B cell (primary cell): ENCODE results near the gene GYPE. TPM values are rescaled to one million over a fixed set of nuclear protein-coding genes. Genes with fewer than 3 reads are reported as not detected.
"Not testable (repeated sequence)": the region's sequence is repeated elsewhere in the genome, so short reads cannot be mapped to it uniquely, and the experiment has no call there.

ENCODE experiments used
- ATAC-seq: fragments of 200-7000 bp; cut with Tn5 transposase; one replicate; pipeline ENCODE4 v1.10.0; 2021; ENCODE audit warnings: low read depth, mild to moderate bottlenecking, moderate number of reproducible peaks, moderate library complexity
- CTCF ChIA-PET: fragments of 350-600 bp; sonication (Branson Sonifier 250); formaldehyde crosslinking; loops from one replicate; lab custom pipeline; 2021; ENCODE audit warnings: antibody characterized with exemption, inconsistent platforms; lab: Charles Lee
- POLR2A ChIA-PET: fragments of 350-600 bp; sonication (Branson Sonifier 250); formaldehyde crosslinking; loops from one replicate; lab custom pipeline; 2021; ENCODE audit warnings: antibody characterized with exemption; lab: Charles Lee
- DNase-seq: peaks from one replicate; pipeline ENCODE4 v3.0.0; 2013
- H2AFZ ChIP-seq: 2 replicates; pipeline ENCODE4 v1.6.1; 2012; ENCODE audit warnings: mild to moderate bottlenecking, low read depth, low read length; ENCODE audit not compliant: insufficient read depth, poor library complexity, severe bottlenecking
- H3K27ac ChIP-seq, 2 donors: 1 replicate in 1 of 2; 2 replicates in 1 of 2; pipeline ENCODE4 v1.5.1; 2012 to 2013; ENCODE audit warnings: low read length in 2 of 2, mild to moderate bottlenecking in 2 of 2, moderate library complexity in 1 of 2
- H3K27me3 ChIP-seq, 4 experiments: fragments of 200-600 bp in 1 of 4; sonication (generic) in 1 of 4; replicated peaks in 1 of 4; 1 replicate in 2 of 4; 2 replicates in 2 of 4; pipeline versions ENCODE4 v1.6.1 to v1.7.0; 2013 to 2016; ENCODE audit warnings: low read length in 3 of 4, mild to moderate bottlenecking in 2 of 4, mixed read lengths in 1 of 4, moderate library complexity in 1 of 4; ENCODE audit not compliant: insufficient read depth in 4 of 4, control insufficient read depth in 3 of 4; ENCODE audit errors: control extremely low read depth in 1 of 4
- H3K36me3 ChIP-seq, 2 experiments: replicated peaks in 1 of 2; 1 replicate in 1 of 2; 2 replicates in 1 of 2; pipeline versions ENCODE4 v1.6.1 to v1.7.1; 2013; ENCODE audit warnings: low read length in 1 of 2; ENCODE audit not compliant: insufficient read depth in 2 of 2, control insufficient read depth in 1 of 2; ENCODE audit errors: control extremely low read depth in 1 of 2, extremely low read depth in 1 of 2
- H3K4me1 ChIP-seq, 2 donors: fragments of 200-600 bp in 1 of 2; sonication (generic) in 1 of 2; 1 replicate in 1 of 2; 2 replicates in 1 of 2; pipeline versions ENCODE4 v1.5.1 to v1.6.1; 2013 to 2017; ENCODE audit warnings: low read length in 2 of 2; ENCODE audit not compliant: control insufficient read depth in 2 of 2, insufficient read depth in 2 of 2
- H3K4me2 ChIP-seq: replicated peaks from 2 replicates; pipeline ENCODE3; 2012; ENCODE audit warnings: mild to moderate bottlenecking, low read depth, low read length; ENCODE audit not compliant: poor library complexity, severe bottlenecking
- H3K4me3 ChIP-seq, 5 experiments: fragments of 200-600 bp in 1 of 5; sonication (generic) in 1 of 5; 1 replicate in 3 of 5; 2 replicates in 2 of 5; pipeline versions ENCODE4 v1.5.1 to v1.7.0; 2011 to 2016; ENCODE audit warnings: low read length in 4 of 5, mild to moderate bottlenecking in 4 of 5, low read depth in 2 of 5, control low read depth in 1 of 5, moderate library complexity in 1 of 5; ENCODE audit not compliant: insufficient read depth in 1 of 5; ENCODE audit errors: control extremely low read depth in 1 of 5, extremely low read depth in 1 of 5
- H3K79me2 ChIP-seq: fragments of 200-600 bp; sonication (generic); one replicate; pipeline ENCODE4 v1.6.0; 2016; ENCODE audit warnings: low read length; ENCODE audit not compliant: control insufficient read depth, insufficient read depth
- H3K9ac ChIP-seq: fragments of 200-600 bp; sonication (generic); 2 replicates; pipeline ENCODE4 v1.6.1; 2017; ENCODE audit warnings: mild to moderate bottlenecking, low read length, moderate library complexity
- H3K9me3 ChIP-seq, 3 donors: one replicate each; pipeline versions ENCODE4 v1.6.1 to v1.7.1; 2013; ENCODE audit warnings: low read length in 2 of 3; ENCODE audit not compliant: control insufficient read depth in 2 of 3, insufficient read depth in 1 of 3; ENCODE audit errors: control extremely low read depth in 1 of 3
- H4K20me1 ChIP-seq: 2 replicates; pipeline ENCODE4 v1.6.0; 2012; ENCODE audit warnings: mild to moderate bottlenecking, low read length; ENCODE audit not compliant: insufficient read depth, control insufficient read depth, poor library complexity, severe bottlenecking
- H3K27ac Mint-ChIP-seq: one replicate; pipeline ENCODE4 v1.8.0; 2021; ENCODE audit warnings: mixed read lengths
- H3K27me3 Mint-ChIP-seq: one replicate; pipeline ENCODE4 v1.8.0; 2021; ENCODE audit warnings: mixed read lengths
- H3K4me1 Mint-ChIP-seq: one replicate; pipeline ENCODE4 v1.8.0; 2021; ENCODE audit warnings: mixed read lengths
- H3K4me3 Mint-ChIP-seq: one replicate; pipeline ENCODE4 v1.8.0; 2021; ENCODE audit warnings: mixed read lengths
- H3K9me3 Mint-ChIP-seq: one replicate; pipeline ENCODE4 v1.8.0; 2022; ENCODE audit warnings: mixed read lengths; ENCODE audit not compliant: insufficient read depth
- WGBS: methylation state at CpG from one replicate; pipeline ENCODE4 v1.1.5; 2013; ENCODE audit warnings: missing lambda C conversion rate; ENCODE audit not compliant: insufficient coverage; 5-methylcytosine and 5-hydroxymethylcytosine counted together
- intact Hi-C: fragments of 100-400 bp; cut with micrococcal nuclease; formaldehyde crosslinking; loops from one replicate; pipeline ENCODE4 v1.10.0; 2022
- polyA minus RNA-seq: library from RNA; depleted of rRNA, polyadenylated mRNA; stranded (reverse); fragments of >200 nt; gene quantifications from 2 replicates; pipeline ENCODE4 v1.2.3, GENCODE V29; 2012
- polyA plus RNA-seq: library from polyadenylated mRNA; depleted of rRNA; stranded (reverse); fragments of >200 nt; gene quantifications from 2 replicates; pipeline ENCODE4 v1.2.3, GENCODE V29; 2012
- total RNA-seq, 2 donors: library from RNA; stranded (reverse); fragments of 120-200 nt in 1 of 2; gene quantifications; 1 replicate in 1 of 2; 2 replicates in 1 of 2; pipeline versions ENCODE4 v1.2.3 to v1.2.4, GENCODE V29; 2013 to 2022

The GYPE gene
- total RNA-seq (3.4 and 4.7 TPM in 2 replicates), polyA plus RNA-seq (2.8 and 3.0 TPM in 2 replicates), polyA minus RNA-seq (1.6 and 2.2 TPM in 2 replicates)
- total RNA-seq (2013): 3.6 TPM

GRCh38 chr4:143905440-143905839 is at the start of gene GYPE:
TSS of gene GYPE (minus strand) at chr4:143905559. CDS start at chr4:143905507, 52 bp downstream.
- H3K4me1 Mint-ChIP-seq: peaks cover 22% of the 10 kb centered on the region
- ATAC-seq, H3K27me3 ChIP-seq, H3K9me3 Mint-ChIP-seq, POLR2A ChIA-PET, H3K4me2 ChIP-seq, H3K36me3 ChIP-seq, H3K4me3 Mint-ChIP-seq, H3K9ac ChIP-seq, H3K9me3 ChIP-seq, H3K27me3 Mint-ChIP-seq, H2AFZ ChIP-seq, H3K4me3 ChIP-seq, H3K27ac Mint-ChIP-seq, DNase-seq, CTCF ChIA-PET, H4K20me1 ChIP-seq, H3K27ac ChIP-seq: not testable (repeated sequence)
- intact Hi-C loops: loop anchor here (5.0 kb wide), 1 partner anchor 348 kb away; no protein-coding TSS in a partner anchor
- Histone ChIP-seq H3K4me1 (peaks cover 7 to 10% of the 10 kb centered on the region in 2 donors), H3K79me2 (peaks cover 11% of the 10 kb centered on the region)
- WGBS: 60% methylated on average over 1 of the region's 2 CpGs

- H3K27ac ChIP-seq, H3K79me2 ChIP-seq, H3K36me3 ChIP-seq, H3K4me2 ChIP-seq, H3K9me3 ChIP-seq, H3K9ac ChIP-seq, H3K4me1 ChIP-seq, H4K20me1 ChIP-seq, POLR2A ChIA-PET, ATAC-seq, CTCF ChIA-PET, DNase-seq, H3K27ac Mint-ChIP-seq, H3K4me1 Mint-ChIP-seq, H3K4me3 ChIP-seq, H3K4me3 Mint-ChIP-seq, H3K27me3 Mint-ChIP-seq, H2AFZ ChIP-seq, intact Hi-C loops, H3K27me3 ChIP-seq: not testable (repeated sequence)
- peaks cover 10% of the 10 kb centered on the region for H3K9me3 Mint-ChIP-seq
Measured at GRCh38 chr4:143951458-143951972, 46.2 kb upstream of the GYPE start.

GRCh38 chr4:143950967-143951366 is 45.6 kb upstream of the GYPE start:
- H3K4me2 ChIP-seq, H3K4me3 ChIP-seq, CTCF ChIA-PET, DNase-seq, H3K27ac ChIP-seq, H2AFZ ChIP-seq, H3K4me3 Mint-ChIP-seq, H3K9me3 ChIP-seq, H3K27me3 Mint-ChIP-seq, H4K20me1 ChIP-seq, H3K27me3 ChIP-seq, H3K4me1 Mint-ChIP-seq, H3K36me3 ChIP-seq, H3K9ac ChIP-seq, H3K4me1 ChIP-seq, POLR2A ChIA-PET, ATAC-seq, H3K79me2 ChIP-seq, H3K27ac Mint-ChIP-seq, intact Hi-C loops: not testable (repeated sequence)
- peaks cover 10% of the 10 kb centered on the region for H3K9me3 Mint-ChIP-seq
- 93% methylated on average over 4 of the region's 4 CpGs for whole genome bisulfite sequencing

- H4K20me1 ChIP-seq, DNase-seq, H3K9me3 ChIP-seq, H3K4me1 Mint-ChIP-seq, H3K27ac Mint-ChIP-seq, H3K27ac ChIP-seq, H3K36me3 ChIP-seq, POLR2A ChIA-PET, H3K9ac ChIP-seq, H3K4me2 ChIP-seq, H3K79me2 ChIP-seq, CTCF ChIA-PET, intact Hi-C loops, H3K27me3 ChIP-seq, H3K27me3 Mint-ChIP-seq, H3K4me3 Mint-ChIP-seq, H3K4me3 ChIP-seq, H3K4me1 ChIP-seq, ATAC-seq, H2AFZ ChIP-seq: not testable (repeated sequence)
- H3K9me3 Mint-ChIP-seq: peaks cover 10% of the 10 kb centered on the region
- 20% methylated on average over 1 of the region's 1 CpG for WGBS
Measured at GRCh38 chr4:143950185-143950584, 44.8 kb upstream of the GYPE start.
